ENCODE data around the gene FHIP2A. TPM values are rescaled to one million over a fixed set of nuclear protein-coding genes. Genes with fewer than 3 reads are reported as not detected.

The FHIP2A gene
- total and polyA plus RNA-seq, 8 donors = 3.8 to 19.6 (median 8.0) TPM

Other genes starting within 250 kb of the FHIP2A start
- gene ABLIM1, start 163.5 kb upstream of the FHIP2A start, total RNA-seq = 10 to 100 TPM; 28.1 to 44.5 (median 37.1) TPM
- gene ABLIM1, start 163.5 kb upstream of the FHIP2A start, polyA plus RNA-seq = 10 to 100 TPM; 13.3 to 30.8 TPM
- 1 to 10 TPM; 4.0 to 9.2 (median 6.6) TPM for gene TRUB1, start 116.4 kb downstream of the FHIP2A start, total RNA-seq
- gene TRUB1, start 116.4 kb downstream of the FHIP2A start, polyA plus RNA-seq = 1 to 10 TPM; 2.5 to 6.6 TPM

Data from pancreas (tissue), 8 donors.